ENCODE results near the gene PXDC1.
"Not testable (repeated sequence)": the region's sequence is repeated elsewhere in the genome, so short reads cannot be mapped to it uniquely, and the experiment has no call there.

Gene PXDC1

GRCh38 chr6:3731700-3732099 lies 19.8 kb downstream of the PXDC1 start:
- no peak for DNase-seq (ENCODE audit: low read depth)

- no peak for DNase-seq (ENCODE audit: low read depth)
Measured at GRCh38 chr6:3729603-3730344, 21.7 kb downstream of the PXDC1 start.

- DNase-seq (ENCODE audit: low read depth), result no peak
Measured at GRCh38 chr6:3727593-3728108, 23.9 kb downstream of the PXDC1 start.

- no peak for DNase-seq (ENCODE audit: low read depth)
Measured at GRCh38 chr6:3727036-3727435, 24.5 kb downstream of the PXDC1 start.

- DNase-seq (ENCODE audit: low read depth), result no peak
Measured at GRCh38 chr6:3726421-3726820, 25.1 kb downstream of the PXDC1 start.

- DNase-seq (ENCODE audit: low read depth), result no peak
Measured at GRCh38 chr6:3725145-3726047, 26.1 kb downstream of the PXDC1 start.

GRCh38 chr6:3724451-3725144 lies 26.9 kb downstream of the PXDC1 start:
- no peak for DNase-seq (ENCODE audit: low read depth)

GRCh38 chr6:3723966-3724365 lies 27.5 kb downstream of the PXDC1 start:
- no peak for DNase-seq (ENCODE audit: low read depth)

- no peak for DNase-seq (ENCODE audit: low read depth)
Measured at GRCh38 chr6:3723251-3723650, 28.3 kb downstream of the PXDC1 start.

- no peak for DNase-seq (ENCODE audit: low read depth)
Measured at GRCh38 chr6:3722785-3723184, 28.7 kb downstream of the PXDC1 start.

- DNase-seq (ENCODE audit: low read depth), result no peak
Measured at GRCh38 chr6:3721810-3722621, 29.5 kb downstream of the PXDC1 start.

- not testable (repeated sequence) for DNase-seq (ENCODE audit: low read depth)
Measured at GRCh38 chr6:3720770-3721169, 30.7 kb downstream of the PXDC1 start.

- no peak for DNase-seq (ENCODE audit: low read depth)
Measured at GRCh38 chr6:3719462-3720308, 31.8 kb downstream of the PXDC1 start.

- no peak for DNase-seq (ENCODE audit: low read depth)
Measured at GRCh38 chr6:3718407-3718806, 33.1 kb downstream of the PXDC1 start.

- DNase-seq (ENCODE audit: low read depth), result no peak
Measured at GRCh38 chr6:3715285-3715684, 36.2 kb downstream of the PXDC1 start.

GRCh38 chr6:3714768-3715167 lies 36.7 kb downstream of the PXDC1 start:
- no peak for DNase-seq (ENCODE audit: low read depth)

GRCh38 chr6:3714111-3714510 lies 37.4 kb downstream of the PXDC1 start:
- DNase-seq (ENCODE audit: low read depth), result no peak

GRCh38 chr6:3712827-3713665 lies 38.5 kb downstream of the PXDC1 start:
- DNase-seq (ENCODE audit: low read depth), result no peak

- no peak for DNase-seq (ENCODE audit: low read depth)
Measured at GRCh38 chr6:3711776-3712175, 39.7 kb downstream of the PXDC1 start.

GRCh38 chr6:3710403-3710802 lies 41.1 kb downstream of the PXDC1 start:
- no peak for DNase-seq (ENCODE audit: low read depth)

Measured in stimulated activated CD8-positive, alpha-beta memory T cell treated with anti-CD3 and anti-CD28 coated beads, Interleukin-15, amount 100 ng/mL, for 24 hours (primary cell).